Caki2 (cell line): ENCODE results near the gene USP48. TPM values are rescaled to one million over a fixed set of nuclear protein-coding genes. Genes with fewer than 3 reads are reported as not detected.

Experiments used
- DNase-seq: peaks from one replicate; pipeline ENCODE4 v3.0.0-alpha.2; 2015; ENCODE audit warnings: low read depth
- in situ Hi-C: cut with HindIII; loops from 2 replicates; pipeline ENCODE4 v1.10.0; 2016; ENCODE audit warnings: low sequenced_read_pairs, low pct_unique_long_range_greater_than_20kb, mixed read lengths
- total RNA-seq: library from RNA; depleted of rRNA; stranded (reverse); fragments of >200 nt; shearing (Covaris generic); gene quantifications from 2 replicates; pipeline ENCODE4 v1.2.3, GENCODE V29; 2014; ENCODE audit warnings: low replicate concordance

The USP48 gene
- total RNA-seq, 1 experiment from 2014 or later, result 19.3 TPM

GRCh38 chr1:21652101-21652936 is 130.6 kb downstream of the USP48 start:
- DNase-seq, result no peak
- in situ Hi-C loops, result no loop called here

GRCh38 chr1:21651214-21652042 is 131.5 kb downstream of the USP48 start:
- in situ Hi-C loops, result no loop called here
- DNase-seq, result peak; percentile 47

GRCh38 chr1:21650400-21650799 is 132.5 kb downstream of the USP48 start:
- in situ Hi-C loops, result no loop called here

GRCh38 chr1:21649315-21649714 is 133.6 kb downstream of the USP48 start:
- in situ Hi-C loops, result no loop called here

More at GRCh38 chr1:21650400-21650799, 132.5 kb downstream of the USP48 start:
- DNase-seq, result no peak

GRCh38 chr1:21648791-21649190 is 134.2 kb downstream of the USP48 start:
- in situ Hi-C loops, result no loop called here
- DNase-seq, result no peak

More at GRCh38 chr1:21649315-21649714, 133.6 kb downstream of the USP48 start:
- DNase-seq, result no peak

- in situ Hi-C loops, result no loop called here
- DNase-seq, result no peak
Observed at GRCh38 chr1:21648352-21648730, 134.6 kb downstream of the USP48 start.

GRCh38 chr1:21647431-21648351 is 135.3 kb downstream of the USP48 start:
- DNase-seq, result peak; percentile 78
- in situ Hi-C loops, result no loop called here

- no peak for DNase-seq
- in situ Hi-C loops, result no loop called here
Observed at GRCh38 chr1:21645550-21645949, 137.4 kb downstream of the USP48 start.

- DNase-seq, result no peak
- in situ Hi-C loops, result no loop called here
Observed at GRCh38 chr1:21644906-21645305, 138.0 kb downstream of the USP48 start.

- no peak for DNase-seq
- in situ Hi-C loops, result no loop called here
Observed at GRCh38 chr1:21644348-21644747, 138.6 kb downstream of the USP48 start.

GRCh38 chr1:21643624-21644023 is 139.3 kb downstream of the USP48 start:
- in situ Hi-C loops, result no loop called here
- no peak for DNase-seq

GRCh38 chr1:21641967-21642739 is 140.8 kb downstream of the USP48 start:
- in situ Hi-C loops, result no loop called here
- no peak for DNase-seq

- no peak for DNase-seq
- in situ Hi-C loops, result no loop called here
Observed at GRCh38 chr1:21641537-21641936, 141.4 kb downstream of the USP48 start.

- in situ Hi-C loops, result no loop called here
- no peak for DNase-seq
Observed at GRCh38 chr1:21641076-21641475, 141.9 kb downstream of the USP48 start.

GRCh38 chr1:21640653-21641052 is 142.3 kb downstream of the USP48 start:
- DNase-seq, result no peak
- in situ Hi-C loops, result no loop called here

- in situ Hi-C loops, result no loop called here
- peak; percentile 77 for DNase-seq
Observed at GRCh38 chr1:21639594-21640041, 143.3 kb downstream of the USP48 start.

GRCh38 chr1:21638531-21639341 is 144.2 kb downstream of the USP48 start:
- in situ Hi-C loops, result no loop called here

More at GRCh38 chr1:21638531-21639341, 144.2 kb downstream of the USP48 start:
- peak; percentile 99 for DNase-seq
